Liver (tissue), 9 donors: Measurements from ENCODE around the gene UGT1A8. TPM values are rescaled to one million over a fixed set of nuclear protein-coding genes. Genes with fewer than 3 reads are reported as not detected.

Experiments used
- DNase-seq: peaks from one replicate; pipeline ENCODE4 v3.0.0-alpha.2; 2017; ENCODE audit warnings: low spot score
- H3K27ac ChIP-seq, 2 donors: one replicate each; pipeline ENCODE4 v1.7.0; 2013; ENCODE audit warnings: inconsistent platforms in 2 of 2, low read length in 2 of 2, control low read depth in 1 of 2, low read depth in 1 of 2, mild to moderate bottlenecking in 1 of 2
- H3K27me3 ChIP-seq, 4 donors: one replicate each; pipeline versions ENCODE4 v1.6.1 to v1.7.0; 2013; ENCODE audit warnings: low read length in 3 of 4, inconsistent platforms in 1 of 4, mild to moderate bottlenecking in 1 of 4, moderate library complexity in 1 of 4; ENCODE audit not compliant: control insufficient read depth in 4 of 4, insufficient read depth in 4 of 4
- H3K36me3 ChIP-seq, 4 donors: one replicate each; pipeline versions ENCODE4 v1.6.1 to v1.7.0; 2013; ENCODE audit warnings: low read length in 3 of 4, mild to moderate bottlenecking in 3 of 4, low read depth in 1 of 4, moderate library complexity in 1 of 4; ENCODE audit not compliant: control insufficient read depth in 4 of 4, insufficient read depth in 3 of 4
- H3K4me1 ChIP-seq, 4 donors: one replicate each; pipeline versions ENCODE4 v1.6.1 to v1.7.0; 2013; ENCODE audit warnings: low read length in 3 of 4, mild to moderate bottlenecking in 3 of 4, moderate library complexity in 1 of 4; ENCODE audit not compliant: control insufficient read depth in 4 of 4, insufficient read depth in 4 of 4
- H3K4me3 ChIP-seq, 3 donors: one replicate each; pipeline versions ENCODE4 v1.6.1 to v1.7.0; 2013; ENCODE audit warnings: low read length in 3 of 3, control low read depth in 1 of 3, low read depth in 1 of 3, mild to moderate bottlenecking in 1 of 3
- H3K9ac ChIP-seq, 2 donors: one replicate each; pipeline ENCODE4 v1.7.0; 2013; ENCODE audit warnings: low read length in 2 of 2, mild to moderate bottlenecking in 2 of 2, moderate library complexity in 2 of 2, control low read depth in 1 of 2, low read depth in 1 of 2
- H3K9me3 ChIP-seq, 4 donors: one replicate each; pipeline versions ENCODE4 v1.6.1 to v1.7.0; 2013; ENCODE audit warnings: low read length in 3 of 4; ENCODE audit not compliant: control insufficient read depth in 4 of 4
- ATF3 ChIP-seq: IDR thresholded peaks from 2 replicates; pipeline ENCODE4 v1.6.1; 2016; ENCODE audit warnings: antibody characterized with exemption
- EGR1 ChIP-seq, 2 donors: IDR thresholded peaks; 2 replicates each; pipeline ENCODE4 v1.6.1; 2016 to 2018; ENCODE audit warnings: antibody characterized with exemption in 2 of 2, low read depth in 2 of 2
- FOXA1 ChIP-seq: IDR thresholded peaks from 2 replicates; pipeline ENCODE4 v1.6.1; 2016; ENCODE audit warnings: antibody characterized with exemption
- FOXA2 ChIP-seq: IDR thresholded peaks from 2 replicates; pipeline ENCODE4 v1.6.1; 2016; ENCODE audit warnings: antibody characterized with exemption
- GABPA ChIP-seq, 2 donors: IDR thresholded peaks in 1 of 2; conservative IDR thresholded peaks in 1 of 2; 2 replicates each; pipeline ENCODE4 v1.6.1; 2016; ENCODE audit warnings: antibody characterized with exemption in 2 of 2, mild to moderate bottlenecking in 1 of 2, moderate library complexity in 1 of 2
- HNF4A ChIP-seq, 2 donors: conservative IDR thresholded peaks; 2 replicates each; pipeline ENCODE4 v1.6.1; 2016; ENCODE audit warnings: antibody characterized with exemption in 2 of 2, mild to moderate bottlenecking in 2 of 2
- HNF4G ChIP-seq: IDR thresholded peaks from 2 replicates; pipeline ENCODE4 v1.6.1; 2016; ENCODE audit warnings: antibody characterized with exemption
- JUND ChIP-seq, 2 donors: IDR thresholded peaks; 2 replicates each; pipeline ENCODE4 v1.6.1; 2016; ENCODE audit warnings: antibody characterized with exemption in 2 of 2
- NR2F2 ChIP-seq: IDR thresholded peaks from 2 replicates; pipeline ENCODE4 v1.6.1; 2016; ENCODE audit warnings: antibody characterized with exemption
- RAD21 ChIP-seq, 2 donors: IDR thresholded peaks; 2 replicates each; pipeline ENCODE4 v1.6.1; 2016; ENCODE audit warnings: antibody characterized with exemption in 2 of 2, mild to moderate bottlenecking in 2 of 2
- RXRA ChIP-seq, 2 donors: IDR thresholded peaks; 2 replicates each; pipeline ENCODE4 v1.6.1; 2017 to 2018; ENCODE audit warnings: antibody characterized with exemption in 2 of 2, mild to moderate bottlenecking in 1 of 2
- SP1 ChIP-seq: IDR thresholded peaks from 2 replicates; pipeline ENCODE4 v1.6.1; 2018; ENCODE audit warnings: antibody characterized with exemption, mild to moderate bottlenecking
- TAF1 ChIP-seq: conservative IDR thresholded peaks from 2 replicates; pipeline ENCODE4 v1.6.1; 2016; ENCODE audit warnings: antibody characterized with exemption, mild to moderate bottlenecking
- YY1 ChIP-seq: IDR thresholded peaks from 2 replicates; pipeline ENCODE4 v1.6.1; 2016; ENCODE audit warnings: antibody characterized with exemption, mild to moderate bottlenecking
- ZBTB33 ChIP-seq: IDR thresholded peaks from 2 replicates; pipeline ENCODE4 v1.6.1; 2016; ENCODE audit warnings: antibody characterized with exemption
- WGBS: extraction: QIAGEN DNeasy Blood & Tissue Kit; methylation state at CpG from one replicate; pipeline ENCODE4 v1.1.7; 2013; 5-methylcytosine and 5-hydroxymethylcytosine counted together
- polyA plus RNA-seq, 2 donors: library from polyadenylated mRNA; stranded (reverse) in 1 of 2; unstranded in 1 of 2; fragments of 200-250 nt in 1 of 2; fragments of >200 nt in 1 of 2; fragmentation: Nextera tagmentation in 1 of 2; extraction: Ambion mirVana in 1 of 2; gene quantifications; one replicate each; pipeline versions ENCODE4 v1.2.1 to v1.2.3, GENCODE V29; 2013 to 2015
- total RNA-seq, 2 donors: library from RNA; depleted of rRNA; stranded (reverse); fragments of >200 nt; gene quantifications; one replicate each; pipeline ENCODE4 v1.2.3, GENCODE V29; 2014
- TF ChIP-seq, protein P1 (sequence below): IDR thresholded peaks from 2 replicates; pipeline ENCODE4 v1.6.1; 2016; ENCODE audit warnings: antibody characterized with exemption, mild to moderate bottlenecking
- TF ChIP-seq, protein P2 (sequence below): IDR thresholded peaks from 2 replicates; pipeline ENCODE4 v1.6.1; 2016; ENCODE audit warnings: antibody characterized with exemption
- TF ChIP-seq, protein P3 (sequence below): fragments of 150-350 bp; IDR thresholded peaks from 2 replicates; pipeline ENCODE4 v1.5.1; 2017; ENCODE audit warnings: improper control_type of control experiment, low read depth, low read length; ENCODE audit not compliant: missing input control
- donor health status: healthy.
- donor health status: healthy.
- donor health status: healthy.
- donor health status: healthy.
- donor health status: healthy.

UGT1A8 gene
- total and polyA plus RNA-seq, 4 donors = 0.17 to 0.51 (median 0.48) TPM; not detected in 1

- no peaks in the 10 kb centered on the region for H3K9me3 ChIP-seq
- peak overlapping the region; percentile 39 to 99 for H3K9ac ChIP-seq
- H3K27ac ChIP-seq = peak overlapping the region; percentile 88 to 94
- no peak for DNase-seq
- peaks cover 0 to 15% (median 13%) of the 10 kb centered on the region in 4 donors for H3K36me3 ChIP-seq
- TF ChIP-seq EGR1 (IDR thresholded peaks at IDR 0.05; ENCODE audit: low read depth in 2 of 2) (peak; percentile 94 to 96), TAF1 (peak; percentile 76), GABPA (IDR thresholded peaks at IDR 0.05 in 1 of 2, conservative IDR thresholded peaks at IDR 0.05 in 1 of 2) (peak in 1 of 2 donors; percentile 57), RAD21 (IDR thresholded peaks at IDR 0.05) (peak; percentile 58 to 66), SP1 (peak; percentile 99), FOXA1 (peak; percentile 82), HNF4A (conservative IDR thresholded peaks at IDR 0.05) (peak; percentile 91 to 94), JUND (IDR thresholded peaks at IDR 0.05) (peak; percentile 82 to 95), FOXA2 (peak; percentile 86), HNF4G (peak; percentile 55), ZBTB33 (peak; percentile 80), NR2F2 (peak; percentile 42), YY1 (peak; percentile 67), RXRA (IDR thresholded peaks at IDR 0.05) (peak; percentile 99 to 100), ATF3 (peak; percentile 83)
- TF ChIP-seq, protein P1, sequence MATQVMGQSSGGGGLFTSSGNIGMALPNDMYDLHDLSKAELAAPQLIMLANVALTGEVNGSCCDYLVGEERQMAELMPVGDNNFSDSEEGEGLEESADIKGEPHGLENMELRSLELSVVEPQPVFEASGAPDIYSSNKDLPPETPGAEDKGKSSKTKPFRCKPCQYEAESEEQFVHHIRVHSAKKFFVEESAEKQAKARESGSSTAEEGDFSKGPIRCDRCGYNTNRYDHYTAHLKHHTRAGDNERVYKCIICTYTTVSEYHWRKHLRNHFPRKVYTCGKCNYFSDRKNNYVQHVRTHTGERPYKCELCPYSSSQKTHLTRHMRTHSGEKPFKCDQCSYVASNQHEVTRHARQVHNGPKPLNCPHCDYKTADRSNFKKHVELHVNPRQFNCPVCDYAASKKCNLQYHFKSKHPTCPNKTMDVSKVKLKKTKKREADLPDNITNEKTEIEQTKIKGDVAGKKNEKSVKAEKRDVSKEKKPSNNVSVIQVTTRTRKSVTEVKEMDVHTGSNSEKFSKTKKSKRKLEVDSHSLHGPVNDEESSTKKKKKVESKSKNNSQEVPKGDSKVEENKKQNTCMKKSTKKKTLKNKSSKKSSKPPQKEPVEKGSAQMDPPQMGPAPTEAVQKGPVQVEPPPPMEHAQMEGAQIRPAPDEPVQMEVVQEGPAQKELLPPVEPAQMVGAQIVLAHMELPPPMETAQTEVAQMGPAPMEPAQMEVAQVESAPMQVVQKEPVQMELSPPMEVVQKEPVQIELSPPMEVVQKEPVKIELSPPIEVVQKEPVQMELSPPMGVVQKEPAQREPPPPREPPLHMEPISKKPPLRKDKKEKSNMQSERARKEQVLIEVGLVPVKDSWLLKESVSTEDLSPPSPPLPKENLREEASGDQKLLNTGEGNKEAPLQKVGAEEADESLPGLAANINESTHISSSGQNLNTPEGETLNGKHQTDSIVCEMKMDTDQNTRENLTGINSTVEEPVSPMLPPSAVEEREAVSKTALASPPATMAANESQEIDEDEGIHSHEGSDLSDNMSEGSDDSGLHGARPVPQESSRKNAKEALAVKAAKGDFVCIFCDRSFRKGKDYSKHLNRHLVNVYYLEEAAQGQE = peak; percentile 63
- TF ChIP-seq, protein P2, sequence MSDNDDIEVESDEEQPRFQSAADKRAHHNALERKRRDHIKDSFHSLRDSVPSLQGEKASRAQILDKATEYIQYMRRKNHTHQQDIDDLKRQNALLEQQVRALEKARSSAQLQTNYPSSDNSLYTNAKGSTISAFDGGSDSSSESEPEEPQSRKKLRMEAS = peak; percentile 82
- TF ChIP-seq, protein P3, sequence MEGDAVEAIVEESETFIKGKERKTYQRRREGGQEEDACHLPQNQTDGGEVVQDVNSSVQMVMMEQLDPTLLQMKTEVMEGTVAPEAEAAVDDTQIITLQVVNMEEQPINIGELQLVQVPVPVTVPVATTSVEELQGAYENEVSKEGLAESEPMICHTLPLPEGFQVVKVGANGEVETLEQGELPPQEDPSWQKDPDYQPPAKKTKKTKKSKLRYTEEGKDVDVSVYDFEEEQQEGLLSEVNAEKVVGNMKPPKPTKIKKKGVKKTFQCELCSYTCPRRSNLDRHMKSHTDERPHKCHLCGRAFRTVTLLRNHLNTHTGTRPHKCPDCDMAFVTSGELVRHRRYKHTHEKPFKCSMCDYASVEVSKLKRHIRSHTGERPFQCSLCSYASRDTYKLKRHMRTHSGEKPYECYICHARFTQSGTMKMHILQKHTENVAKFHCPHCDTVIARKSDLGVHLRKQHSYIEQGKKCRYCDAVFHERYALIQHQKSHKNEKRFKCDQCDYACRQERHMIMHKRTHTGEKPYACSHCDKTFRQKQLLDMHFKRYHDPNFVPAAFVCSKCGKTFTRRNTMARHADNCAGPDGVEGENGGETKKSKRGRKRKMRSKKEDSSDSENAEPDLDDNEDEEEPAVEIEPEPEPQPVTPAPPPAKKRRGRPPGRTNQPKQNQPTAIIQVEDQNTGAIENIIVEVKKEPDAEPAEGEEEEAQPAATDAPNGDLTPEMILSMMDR = no peak
- H3K4me1 ChIP-seq = peaks cover 3 to 36% (median 9%) of the 10 kb centered on the region in 4 donors
- H3K4me3 ChIP-seq = peak overlapping the region in 1 of 3 donors; percentile 5
- no peaks in the 10 kb centered on the region for H3K27me3 ChIP-seq
- 21% methylated on average over 7 of the region's 7 CpGs for WGBS
Measured at GRCh38 chr2:233764264-233764663, 146.8 kb downstream of the UGT1A8 start.
